Esophagus muscularis mucosa (tissue), 4 donors: ENCODE data around the gene ADCY1.

Source experiments
- CTCF ChIP-seq, 3 experiments: fragments of 200-600 bp in 2 of 3; fragments of 450-650 bp in 1 of 3; sonication (generic) in 2 of 3; IDR thresholded peaks; one replicate each; pipeline ENCODE4 v1.5.1; 2017 to 2019; ENCODE audit warnings: antibody characterized with exemption in 3 of 3, mild to moderate bottlenecking in 2 of 3, moderate library complexity in 1 of 3
- EP300 ChIP-seq: sonication (generic); formaldehyde crosslinking; IDR thresholded peaks from one replicate; pipeline ENCODE4 v1.6.1; 2017; ENCODE audit warnings: antibody characterized with exemption
- POLR2A ChIP-seq: fragments of 450-650 bp; IDR thresholded peaks from one replicate; pipeline ENCODE4 v1.6.1; 2017; ENCODE audit warnings: antibody characterized with exemption, moderate library complexity, mild to moderate bottlenecking, low read depth

GRCh38 chr7:45625714-45626440 lies 51.7 kb downstream of the ADCY1 start:
- TF ChIP-seq POLR2A (no peak), CTCF (IDR thresholded peaks at IDR 0.05) (no peak), EP300 (no peak)
